WTC11 (cell line): Measurements from ENCODE around the gene MB. TPM values are rescaled to one million over a fixed set of nuclear protein-coding genes. Genes with fewer than 3 reads are reported as not detected.

Experiments
- ATAC-seq: fragments of 200-7000 bp; cut with Tn5 transposase; 2 replicates; pipeline ENCODE4 v1.10.0; 2021; ENCODE audit warnings: mild to moderate bottlenecking, moderate library complexity
- CTCF ChIA-PET: fragments of 300-600 bp; sonication (Branson Sonifier 250); formaldehyde crosslinking; loops from one replicate; lab custom pipeline; 2021; ENCODE audit warnings: antibody characterized with exemption; lab: Charles Lee
- POLR2A ChIA-PET: fragments of 350-600 bp; sonication (Branson Sonifier 250); formaldehyde crosslinking; loops from one replicate; lab custom pipeline; 2021; ENCODE audit warnings: antibody characterized with exemption; lab: Charles Lee
- DNase-seq: peaks from one replicate; pipeline ENCODE4 v3.0.0; 2021; ENCODE audit warnings: low spot score
- H3K27ac Mint-ChIP-seq: 2 replicates; pipeline ENCODE4 v1.8.0; 2021; ENCODE audit warnings: mixed read lengths
- H3K27me3 Mint-ChIP-seq: 2 replicates; pipeline ENCODE4 v1.8.0; 2021; ENCODE audit warnings: low read depth, mild to moderate bottlenecking, moderate library complexity, mixed read lengths
- H3K36me3 Mint-ChIP-seq: 2 replicates; pipeline ENCODE4 v1.8.0; 2021; ENCODE audit warnings: mixed read lengths
- H3K4me1 Mint-ChIP-seq: 2 replicates; pipeline ENCODE4 v1.8.0; 2022; ENCODE audit warnings: mixed read lengths
- H3K4me3 Mint-ChIP-seq: 2 replicates; pipeline ENCODE4 v1.8.0; 2021; ENCODE audit warnings: mild to moderate bottlenecking, moderate library complexity, mixed read lengths
- H3K9me3 Mint-ChIP-seq: 2 replicates; pipeline ENCODE4 v1.8.0; 2021; ENCODE audit warnings: mixed read lengths
- ATF1 ChIP-seq: sonication (generic); formaldehyde crosslinking; IDR thresholded peaks from 2 replicates; pipeline ENCODE4 v1.8.1; 2023; ENCODE audit warnings: mild to moderate bottlenecking, moderate library complexity, missing genetic modification reagents
- ATF6 ChIP-seq: sonication (generic); formaldehyde crosslinking; IDR thresholded peaks from 2 replicates; pipeline ENCODE4 v1.8.1; 2023; ENCODE audit warnings: mild to moderate bottlenecking, missing genetic modification reagents
- CREB1 ChIP-seq: sonication (generic); formaldehyde crosslinking; IDR thresholded peaks from 2 replicates; pipeline ENCODE4 v1.8.0; 2023; ENCODE audit warnings: mild to moderate bottlenecking, missing genetic modification reagents
- CTCF ChIP-seq: fragments of 200-600 bp; IDR thresholded peaks from 2 replicates; pipeline ENCODE4 v1.8.0; 2022; ENCODE audit warnings: antibody characterized with exemption
- E2F5 ChIP-seq: sonication (generic); formaldehyde crosslinking; IDR thresholded peaks from 2 replicates; pipeline ENCODE4 v1.8.1; 2022; ENCODE audit warnings: mild to moderate bottlenecking, moderate library complexity, missing genetic modification reagents
- FOXJ3 ChIP-seq: sonication (generic); formaldehyde crosslinking; IDR thresholded peaks from 2 replicates; pipeline ENCODE4 v1.9.0; 2021; ENCODE audit warnings: missing genetic modification reagents, mild to moderate bottlenecking, borderline replicate concordance
- FOXP1 ChIP-seq: sonication (generic); formaldehyde crosslinking; IDR thresholded peaks from 2 replicates; pipeline ENCODE4 v1.8.0; 2022; ENCODE audit warnings: missing genetic modification reagents, mild to moderate bottlenecking, moderate library complexity, borderline replicate concordance
- HMGA2 ChIP-seq: fragments of 250-450 bp; sonication (Bioruptor Pico); IDR thresholded peaks from 2 replicates; pipeline ENCODE4 v1.4.0; 2021; ENCODE audit warnings: mild to moderate bottlenecking, moderate library complexity
- JAZF1 ChIP-seq: fragments of 250-450 bp; sonication (Bioruptor Pico); IDR thresholded peaks from 2 replicates; pipeline ENCODE4 v1.9.0; 2021; ENCODE audit warnings: moderate library complexity, mild to moderate bottlenecking, inconsistent platforms
- KAT7 ChIP-seq: sonication (generic); formaldehyde crosslinking; IDR thresholded peaks from 2 replicates; pipeline ENCODE4 v1.8.1; 2023; ENCODE audit warnings: missing genetic modification reagents, mild to moderate bottlenecking, borderline replicate concordance
- MAX ChIP-seq: sonication (generic); formaldehyde crosslinking; IDR thresholded peaks from 2 replicates; pipeline ENCODE4 v1.8.0; 2022; ENCODE audit warnings: mild to moderate bottlenecking, missing genetic modification reagents
- MXD4 ChIP-seq: fragments of 250-450 bp; sonication (Bioruptor Pico); IDR thresholded peaks from 2 replicates; pipeline ENCODE4 v1.8.0; 2021; ENCODE audit warnings: mild to moderate bottlenecking, moderate library complexity, borderline replicate concordance
- MYBL2 ChIP-seq: sonication (generic); formaldehyde crosslinking; IDR thresholded peaks from 2 replicates; pipeline ENCODE4 v1.8.1; 2023; ENCODE audit warnings: mild to moderate bottlenecking, moderate library complexity, missing genetic modification reagents
- NFE2L1 ChIP-seq: sonication (generic); formaldehyde crosslinking; IDR thresholded peaks from 2 replicates; pipeline ENCODE4 v1.8.1; 2023; ENCODE audit warnings: missing genetic modification reagents
- NFYB ChIP-seq: sonication (generic); formaldehyde crosslinking; conservative IDR thresholded peaks from 2 replicates; pipeline ENCODE4 v1.8.0; 2022; ENCODE audit warnings: low read depth, missing genetic modification reagents
- PRDM15 ChIP-seq: sonication (generic); formaldehyde crosslinking; IDR thresholded peaks from 2 replicates; pipeline ENCODE4 v1.8.0; 2022; ENCODE audit warnings: missing genetic modification reagents
- PRRX2 ChIP-seq: fragments of 250-450 bp; sonication (Bioruptor Pico); IDR thresholded peaks from 2 replicates; pipeline ENCODE4 v1.8.0; 2021; ENCODE audit warnings: mild to moderate bottlenecking
- RELA ChIP-seq: sonication (generic); formaldehyde crosslinking; IDR thresholded peaks from 2 replicates; pipeline ENCODE4 v1.8.1; 2022; ENCODE audit warnings: missing genetic modification reagents, mild to moderate bottlenecking, borderline replicate concordance
- RORB ChIP-seq: fragments of 250-450 bp; sonication (Bioruptor Pico); IDR thresholded peaks from 2 replicates; pipeline ENCODE4 v1.9.0; 2021; ENCODE audit warnings: mild to moderate bottlenecking
- TCF7 ChIP-seq: sonication (generic); formaldehyde crosslinking; IDR thresholded peaks from 2 replicates; pipeline ENCODE4 v1.8.0; 2022; ENCODE audit warnings: mild to moderate bottlenecking, low read depth, missing genetic modification reagents, moderate library complexity
- USF2 ChIP-seq: sonication (generic); formaldehyde crosslinking; IDR thresholded peaks from 2 replicates; pipeline ENCODE4 v1.8.1; 2023; ENCODE audit warnings: mild to moderate bottlenecking, missing genetic modification reagents, moderate library complexity
- ZNF232 ChIP-seq: sonication (generic); formaldehyde crosslinking; IDR thresholded peaks from 2 replicates; pipeline ENCODE4 v1.8.0; 2022; ENCODE audit warnings: mild to moderate bottlenecking, missing genetic modification reagents
- ZNF317 ChIP-seq: sonication (generic); formaldehyde crosslinking; IDR thresholded peaks from 2 replicates; pipeline ENCODE4 v1.8.1; 2023; ENCODE audit warnings: low read depth, mild to moderate bottlenecking, moderate library complexity, missing genetic modification reagents, borderline replicate concordance
- ZNF512 ChIP-seq: sonication (generic); formaldehyde crosslinking; IDR thresholded peaks from 2 replicates; pipeline ENCODE4 v1.8.1; 2022; ENCODE audit warnings: missing genetic modification reagents, borderline replicate concordance
- ZNF671 ChIP-seq: fragments of 250-450 bp; sonication (Bioruptor Pico); IDR thresholded peaks from 2 replicates; pipeline ENCODE4 v1.8.0; 2021; ENCODE audit warnings: mild to moderate bottlenecking
- total RNA-seq: library from RNA; stranded (reverse); gene quantifications from 3 replicates; pipeline ENCODE4 v1.2.3, GENCODE V29; 2021

Gene MB
- total RNA-seq, 1 experiment from 2014 or later, result 0.50 TPM

- no peaks in the 10 kb centered on the region for H3K9me3 Mint-ChIP-seq
- H3K27ac Mint-ChIP-seq, result no peak overlapping the region
- peaks cover 15% of the 10 kb centered on the region for H3K4me1 Mint-ChIP-seq
- ChIA-PET CTCF (no interaction called here), POLR2A (no interaction called here)
- DNase-seq (no peak), ATAC-seq (no peak)
- peaks cover 5% of the 10 kb centered on the region; the same call in 1 of the 2 replicates for H3K27me3 Mint-ChIP-seq
- H3K4me3 Mint-ChIP-seq, result no peak overlapping the region
- TF ChIP-seq ZNF512, result no peak
- no peak for TF ChIP-seq E2F5
- TF ChIP-seq HMGA2 (CRISPR knock-in tag), result no peak
- TF ChIP-seq NFYB, result no peak
- no peak for TF ChIP-seq MXD4 (CRISPR knock-in tag)
- TF ChIP-seq CTCF, result no peak
- TF ChIP-seq FOXJ3, result no peak
- TF ChIP-seq ZNF317 (CRISPR knock-in tag), result no peak
- no peak for TF ChIP-seq ATF6
- no peak for TF ChIP-seq RELA (CRISPR knock-in tag)
- TF ChIP-seq ATF1 (CRISPR knock-in tag), result no peak
- TF ChIP-seq JAZF1 (CRISPR knock-in tag), result no peak
- no peak for TF ChIP-seq MAX (CRISPR knock-in tag)
- no peak for TF ChIP-seq PRRX2 (CRISPR knock-in tag)
- no peak for TF ChIP-seq ZNF232 (CRISPR knock-in tag)
- no peak for TF ChIP-seq FOXP1 (CRISPR knock-in tag)
- H3K36me3 Mint-ChIP-seq, result no peaks in the 10 kb centered on the region
These were observed 22.4 kb downstream of the MB start for GRCh38 chr22:35594686-35595085.

- no peaks in the 10 kb centered on the region for H3K9me3 Mint-ChIP-seq
- no peak overlapping the region for H3K27ac Mint-ChIP-seq
- H3K4me3 Mint-ChIP-seq, result no peak overlapping the region
- CTCF ChIA-PET, result interaction anchor here (1.2 kb wide), 1 partner anchor 37 kb away, joined by 6 read pairs; no protein-coding TSS in a partner anchor
- POLR2A ChIA-PET, result no interaction called here
- no peaks in the 10 kb centered on the region for H3K36me3 Mint-ChIP-seq
- ATAC-seq, result no peak
- peaks cover 15% of the 10 kb centered on the region for H3K4me1 Mint-ChIP-seq
- peaks cover 5% of the 10 kb centered on the region; the same call in 1 of the 2 replicates for H3K27me3 Mint-ChIP-seq
- no peak for DNase-seq
- no peak for TF ChIP-seq TCF7 (CRISPR knock-in tag)
- no peak for TF ChIP-seq USF2 (CRISPR knock-in tag)
- no peak for TF ChIP-seq MYBL2 (CRISPR knock-in tag)
- TF ChIP-seq CREB1 (CRISPR knock-in tag), result no peak
- no peak for TF ChIP-seq NFE2L1 (CRISPR knock-in tag)
- TF ChIP-seq RORB (CRISPR knock-in tag), result no peak
- no peak for TF ChIP-seq ZNF671
- no peak for TF ChIP-seq NFYB
- no peak for TF ChIP-seq KAT7 (CRISPR knock-in tag)
- no peak for TF ChIP-seq PRDM15 (CRISPR knock-in tag)
- no peak for TF ChIP-seq FOXP1 (CRISPR knock-in tag)
These were observed 23.1 kb downstream of the MB start for GRCh38 chr22:35593891-35594470.
